G401.6 (cell line): ENCODE data around the gene SRPK1.
"Not testable (repeated sequence)": the region's sequence is repeated elsewhere in the genome, so short reads cannot be mapped to it uniquely, and the experiment has no call there.

Experiments
- FAIRE-seq: peaks from 2 replicates; lab custom pipeline; 2012; peaks lifted over from hg19 to GRCh38; lab: Jason Lieb, UNC

The SRPK1 gene

GRCh38 chr6:35931120-35931561 lies 10.2 kb upstream of the SRPK1 start:
- no peak for FAIRE-seq

- no peak for FAIRE-seq
Measured at GRCh38 chr6:35929601-35930000, 8.7 kb upstream of the SRPK1 start.

- no peak for FAIRE-seq
Measured at GRCh38 chr6:35926509-35927215, 5.8 kb upstream of the SRPK1 start.

- no peak for FAIRE-seq
Measured at GRCh38 chr6:35925961-35926360, 5.1 kb upstream of the SRPK1 start.

DNA sequence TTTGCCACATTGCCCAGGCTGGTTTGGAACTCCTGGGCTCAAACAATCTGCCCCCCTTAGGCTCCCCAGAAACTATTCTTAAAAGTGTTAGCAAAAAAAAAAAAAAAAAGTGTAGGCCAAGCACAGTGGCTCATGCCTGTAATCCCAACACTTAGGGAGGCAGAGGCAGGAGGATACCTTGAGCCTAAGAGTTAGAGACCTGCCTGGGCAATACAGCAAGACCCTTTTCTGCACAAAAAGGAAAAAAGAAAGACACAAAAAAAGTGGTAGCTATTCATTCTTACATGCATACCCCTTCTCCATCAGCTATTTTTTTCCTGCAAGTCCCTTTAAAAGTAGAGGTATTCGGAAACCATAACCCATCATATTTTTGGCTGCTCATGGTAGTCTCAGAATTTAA lies 3.2 kb upstream of the SRPK1 start:
- FAIRE-seq, result no peak

- FAIRE-seq, result no peak
Measured at GRCh38 chr6:35922139-35922554, 1.2 kb upstream of the SRPK1 start.

GRCh38 chr6:35919827-35920751 lies 809 bp downstream of the SRPK1 start:
- no peak for FAIRE-seq

DNA sequence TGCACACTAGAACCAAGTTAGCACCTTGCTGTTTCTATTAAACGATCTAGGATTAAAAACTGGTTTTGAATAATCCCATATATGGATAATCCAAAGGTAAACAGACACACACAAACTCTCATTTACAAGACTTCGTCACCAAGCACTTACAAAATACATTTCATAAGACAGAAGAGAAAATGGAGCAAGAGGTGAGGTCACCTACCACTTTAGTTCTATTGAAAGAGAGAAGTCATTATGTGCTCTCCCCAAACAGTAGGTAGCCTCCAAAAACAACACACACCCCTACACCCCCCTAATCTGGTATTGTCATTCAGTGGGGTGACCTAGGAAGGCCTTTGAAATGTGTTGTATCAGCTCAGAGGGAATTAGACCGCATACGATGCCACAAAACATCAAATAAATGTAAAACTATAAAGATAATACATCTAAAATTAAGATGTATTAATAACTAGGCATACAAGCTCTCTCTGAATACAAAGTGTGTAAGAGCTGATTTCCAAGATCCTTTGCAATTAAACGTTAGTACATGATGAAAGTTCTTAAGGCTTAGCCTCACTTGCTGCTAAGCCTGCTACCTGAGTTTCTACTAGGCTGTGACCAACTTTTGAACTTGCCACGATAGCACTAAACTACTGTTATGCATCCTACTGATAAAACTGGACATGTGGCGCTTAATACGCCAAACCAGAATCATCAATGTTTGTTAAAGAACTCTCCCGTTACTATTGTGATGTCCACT lies 1.6 kb downstream of the SRPK1 start:
- FAIRE-seq, result no peak

- not testable (repeated sequence) for FAIRE-seq
Measured at GRCh38 chr6:35916893-35917292, 4.0 kb downstream of the SRPK1 start.

- no peak for FAIRE-seq
Measured at GRCh38 chr6:35916056-35916455, 4.8 kb downstream of the SRPK1 start.

GRCh38 chr6:35914536-35914935 lies 6.4 kb downstream of the SRPK1 start:
- FAIRE-seq, result no peak

GRCh38 chr6:35911871-35912653 lies 8.8 kb downstream of the SRPK1 start:
- FAIRE-seq, result no peak

DNA sequence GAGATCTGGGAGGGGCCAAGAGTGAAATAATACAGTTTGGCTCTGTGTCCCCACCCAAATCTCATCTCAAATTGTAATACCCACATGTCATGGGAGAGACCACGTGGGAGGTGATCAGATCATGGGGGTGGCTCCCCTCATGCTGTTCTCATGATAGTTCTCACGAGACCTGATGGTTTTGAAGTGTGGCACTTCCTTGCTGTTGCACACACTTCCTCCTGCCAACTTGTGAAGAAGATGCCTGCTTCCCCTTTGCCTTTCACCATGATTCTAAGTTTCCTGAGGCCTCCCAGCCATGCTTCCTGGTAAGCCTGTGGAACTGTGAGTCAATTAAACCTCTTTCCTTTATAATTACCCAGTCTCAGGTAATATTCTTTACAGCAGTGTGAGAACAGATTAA lies 11.3 kb downstream of the SRPK1 start:
- not testable (repeated sequence) for FAIRE-seq

DNA sequence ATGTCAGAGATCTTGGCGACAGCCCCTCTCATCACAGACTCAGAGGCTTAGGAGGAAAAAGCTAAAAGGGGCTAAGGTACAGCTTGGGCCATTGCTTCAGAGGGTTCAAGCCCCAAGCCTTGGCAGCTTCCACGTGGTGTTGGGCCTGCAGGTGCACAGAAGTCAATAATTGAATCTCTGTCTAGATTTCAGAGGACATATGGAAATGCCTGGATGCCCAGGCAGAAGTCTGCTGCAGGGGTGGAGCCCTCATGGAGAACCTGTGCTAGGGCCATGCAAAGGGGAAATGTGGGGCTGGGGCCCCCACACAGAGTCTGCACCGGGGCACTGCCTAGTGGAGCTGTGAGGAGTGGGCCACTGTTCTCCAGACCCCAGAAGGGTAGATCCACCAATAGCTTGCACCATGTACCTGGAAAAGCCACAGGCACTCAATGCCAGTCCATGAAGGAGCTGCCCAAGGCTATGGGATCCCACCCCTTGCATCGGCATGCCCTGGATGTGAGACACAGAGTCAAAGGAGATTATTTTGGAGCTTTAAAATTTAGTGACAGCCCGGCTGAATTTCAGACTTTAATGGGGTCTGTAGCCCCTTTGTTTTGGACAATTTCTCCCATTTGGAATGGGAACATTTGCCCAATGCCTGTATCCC lies 12.0 kb downstream of the SRPK1 start:
- not testable (repeated sequence) for FAIRE-seq

DNA sequence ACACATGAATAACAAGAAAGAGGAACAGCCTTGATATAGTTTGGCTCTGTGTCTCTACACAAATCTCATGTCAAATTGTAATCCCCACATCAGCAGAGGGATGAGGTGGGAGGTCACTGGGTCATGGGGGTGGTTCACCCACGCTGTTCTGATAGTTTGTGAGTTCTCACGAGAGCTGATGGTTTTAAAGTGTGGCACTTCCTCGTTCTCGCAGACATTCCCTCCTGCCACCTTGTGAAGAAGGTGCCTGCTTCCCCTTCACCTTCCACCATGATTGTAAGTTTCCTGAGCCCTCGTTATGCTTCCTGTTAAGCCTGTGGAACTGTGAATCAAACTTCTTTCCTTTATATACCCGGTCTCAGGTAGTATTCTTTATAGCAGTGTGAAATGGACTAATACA lies 13.1 kb downstream of the SRPK1 start:
- no peak for FAIRE-seq

GRCh38 chr6:35906499-35906846 lies 14.4 kb downstream of the SRPK1 start:
- no peak for FAIRE-seq

GRCh38 chr6:35905841-35906498 lies 14.9 kb downstream of the SRPK1 start:
- FAIRE-seq, result no peak

- no peak for FAIRE-seq
Measured at GRCh38 chr6:35905141-35905785, 15.6 kb downstream of the SRPK1 start.

GRCh38 chr6:35903679-35904078 lies 17.2 kb downstream of the SRPK1 start:
- no peak for FAIRE-seq

- no peak for FAIRE-seq
Measured at GRCh38 chr6:35900448-35900847, 20.4 kb downstream of the SRPK1 start.
